Lower leg skin (tissue), 3 donors: ENCODE results near the gene ZNF90.

ENCODE experiments used
- CTCF ChIP-seq, 3 donors: fragments of 450-650 bp; IDR thresholded peaks; one replicate each; pipeline ENCODE4 v1.5.1; 2016; ENCODE audit warnings: antibody characterized with exemption in 3 of 3, mild to moderate bottlenecking in 3 of 3, moderate library complexity in 2 of 3
- POLR2A ChIP-seq, 2 donors: fragments of 450-650 bp; IDR thresholded peaks; one replicate each; pipeline ENCODE4 v1.6.1; 2016 to 2017; ENCODE audit warnings: antibody characterized with exemption in 2 of 2, mild to moderate bottlenecking in 1 of 2, moderate library complexity in 1 of 2

- TF ChIP-seq CTCF (IDR thresholded peaks at IDR 0.05) (no peak), POLR2A (IDR thresholded peaks at IDR 0.05) (no peak)
Measured at GRCh38 chr19:20162821-20163220, 85.0 kb downstream of the ZNF90 start.
